NCI-H510A (cell line): ENCODE measurements around the gene TBC1D22A.
"Not testable (repeated sequence)": the region's sequence is repeated elsewhere in the genome, so short reads cannot be mapped to it uniquely, and the experiment has no call there.

Experiments
- DNase-seq: peaks from one replicate; lab custom pipeline; 2025; lab: John Stamatoyannopoulos, UW

The TBC1D22A gene, protein sequence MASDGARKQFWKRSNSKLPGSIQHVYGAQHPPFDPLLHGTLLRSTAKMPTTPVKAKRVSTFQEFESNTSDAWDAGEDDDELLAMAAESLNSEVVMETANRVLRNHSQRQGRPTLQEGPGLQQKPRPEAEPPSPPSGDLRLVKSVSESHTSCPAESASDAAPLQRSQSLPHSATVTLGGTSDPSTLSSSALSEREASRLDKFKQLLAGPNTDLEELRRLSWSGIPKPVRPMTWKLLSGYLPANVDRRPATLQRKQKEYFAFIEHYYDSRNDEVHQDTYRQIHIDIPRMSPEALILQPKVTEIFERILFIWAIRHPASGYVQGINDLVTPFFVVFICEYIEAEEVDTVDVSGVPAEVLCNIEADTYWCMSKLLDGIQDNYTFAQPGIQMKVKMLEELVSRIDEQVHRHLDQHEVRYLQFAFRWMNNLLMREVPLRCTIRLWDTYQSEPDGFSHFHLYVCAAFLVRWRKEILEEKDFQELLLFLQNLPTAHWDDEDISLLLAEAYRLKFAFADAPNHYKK

GRCh38 chr22:46762238-46763050 lies at the start of gene TBC1D22A:
Gene TBC1D22A, plus strand, starts transcription at chr22:46762650. Its CDS starts 137 bp downstream, at chr22:46762787.
- peak; percentile 79 for DNase-seq

DNA sequence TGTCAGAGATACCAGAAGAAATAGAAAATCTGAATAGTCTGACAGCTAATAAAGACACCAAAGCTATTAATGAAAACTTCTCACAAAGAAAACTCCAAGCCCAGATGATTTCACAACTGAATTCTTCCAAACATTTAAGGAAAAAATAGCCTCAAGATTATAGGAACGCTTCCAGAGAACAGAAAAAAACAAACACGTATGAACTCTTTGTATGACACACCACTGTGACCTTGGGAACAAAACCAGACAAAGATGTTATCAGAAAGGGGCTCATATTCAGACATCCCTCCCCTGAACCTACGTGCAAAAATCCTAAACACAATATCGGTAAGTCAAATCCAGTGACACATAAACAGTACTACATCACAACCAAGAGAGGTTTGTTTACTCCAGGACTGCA lies 47.9 kb upstream of the TBC1D22A start:
- DNase-seq = no peak

DNA sequence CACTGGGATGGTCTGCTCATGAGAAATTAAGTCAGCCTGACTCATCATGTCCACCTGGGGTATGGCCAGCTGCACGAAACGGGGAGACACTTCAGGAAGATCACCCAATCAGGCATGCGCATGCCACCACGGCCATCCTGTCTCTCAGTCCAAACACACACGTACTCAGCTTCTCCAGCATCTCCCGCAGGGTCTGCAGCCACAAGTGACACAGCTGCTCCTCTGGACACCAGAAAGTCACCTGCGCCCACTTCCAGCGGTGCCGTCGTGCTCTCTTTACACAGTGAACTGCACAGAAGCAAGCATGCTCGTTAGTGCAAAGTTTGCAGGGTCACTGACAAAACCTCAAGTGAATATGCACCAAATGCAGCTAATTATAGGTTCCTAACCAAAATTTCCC lies 42.5 kb upstream of the TBC1D22A start:
- DNase-seq = no peak

DNA sequence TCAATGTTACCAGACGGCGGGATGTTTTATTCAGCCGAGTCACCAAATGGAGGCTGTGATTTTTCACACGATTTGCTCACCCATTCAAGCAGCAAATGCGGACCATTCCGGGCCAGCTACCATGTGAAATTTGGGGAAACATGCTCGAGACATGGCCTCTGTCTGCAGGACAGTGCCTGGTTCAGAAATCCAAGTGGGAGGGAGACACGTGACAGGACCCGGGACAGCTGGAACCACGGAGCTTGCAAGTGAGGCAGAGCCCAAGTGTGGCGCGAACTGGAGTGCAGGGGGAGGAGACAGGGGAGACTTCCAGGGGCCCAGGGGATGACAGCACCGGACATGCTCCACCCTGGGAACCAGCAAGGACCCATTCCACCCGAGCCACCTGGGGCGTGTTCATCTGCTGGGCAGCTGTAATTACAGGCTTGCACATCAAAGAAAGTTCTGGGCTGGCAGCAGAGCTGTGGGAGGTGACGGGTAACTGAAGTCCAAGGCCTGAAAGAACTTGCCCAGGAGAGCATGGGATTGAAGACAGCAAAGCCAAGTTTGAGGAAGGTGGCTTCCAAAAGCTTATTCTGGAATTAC lies 40.9 kb upstream of the TBC1D22A start:
- no peak for DNase-seq

DNA sequence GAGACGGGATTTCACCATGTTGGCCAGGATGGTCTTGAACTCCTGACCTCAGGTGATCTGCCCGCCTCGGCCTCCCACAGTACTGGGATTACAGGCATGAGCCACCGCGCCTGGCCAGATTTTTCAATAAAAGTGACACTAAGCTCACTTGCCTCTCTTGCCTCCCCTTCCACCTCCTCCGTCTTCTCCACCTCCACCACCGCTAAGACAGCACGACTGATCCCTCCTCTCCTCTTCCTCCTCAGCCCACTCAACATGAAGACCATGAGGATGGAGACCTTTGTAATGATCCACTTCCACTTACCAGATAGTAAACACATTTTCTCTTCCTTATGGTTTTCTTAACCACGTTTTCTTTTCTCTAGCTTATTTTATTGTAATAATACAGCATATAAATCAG lies 38.6 kb upstream of the TBC1D22A start:
- no peak for DNase-seq

DNA sequence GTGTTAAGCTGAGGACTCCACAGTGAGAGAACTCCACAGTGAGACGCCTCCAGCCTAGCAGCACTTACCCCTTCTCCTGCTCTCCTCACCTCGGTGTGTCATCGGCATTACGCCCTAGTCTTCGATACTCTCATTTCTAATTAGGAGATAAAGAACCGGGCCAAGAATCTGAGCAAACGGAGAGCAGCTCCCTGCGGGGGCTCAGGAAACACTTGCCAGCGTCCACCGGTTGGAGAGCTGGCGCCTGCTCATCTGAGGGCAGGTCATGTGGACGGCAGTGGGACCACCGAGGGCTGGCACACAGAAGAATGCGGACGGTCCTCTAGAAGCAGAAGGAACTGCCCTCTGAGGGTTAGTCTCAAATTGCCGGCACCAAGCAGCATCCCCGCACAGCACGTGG lies 37.4 kb upstream of the TBC1D22A start:
- no peak for DNase-seq

DNA sequence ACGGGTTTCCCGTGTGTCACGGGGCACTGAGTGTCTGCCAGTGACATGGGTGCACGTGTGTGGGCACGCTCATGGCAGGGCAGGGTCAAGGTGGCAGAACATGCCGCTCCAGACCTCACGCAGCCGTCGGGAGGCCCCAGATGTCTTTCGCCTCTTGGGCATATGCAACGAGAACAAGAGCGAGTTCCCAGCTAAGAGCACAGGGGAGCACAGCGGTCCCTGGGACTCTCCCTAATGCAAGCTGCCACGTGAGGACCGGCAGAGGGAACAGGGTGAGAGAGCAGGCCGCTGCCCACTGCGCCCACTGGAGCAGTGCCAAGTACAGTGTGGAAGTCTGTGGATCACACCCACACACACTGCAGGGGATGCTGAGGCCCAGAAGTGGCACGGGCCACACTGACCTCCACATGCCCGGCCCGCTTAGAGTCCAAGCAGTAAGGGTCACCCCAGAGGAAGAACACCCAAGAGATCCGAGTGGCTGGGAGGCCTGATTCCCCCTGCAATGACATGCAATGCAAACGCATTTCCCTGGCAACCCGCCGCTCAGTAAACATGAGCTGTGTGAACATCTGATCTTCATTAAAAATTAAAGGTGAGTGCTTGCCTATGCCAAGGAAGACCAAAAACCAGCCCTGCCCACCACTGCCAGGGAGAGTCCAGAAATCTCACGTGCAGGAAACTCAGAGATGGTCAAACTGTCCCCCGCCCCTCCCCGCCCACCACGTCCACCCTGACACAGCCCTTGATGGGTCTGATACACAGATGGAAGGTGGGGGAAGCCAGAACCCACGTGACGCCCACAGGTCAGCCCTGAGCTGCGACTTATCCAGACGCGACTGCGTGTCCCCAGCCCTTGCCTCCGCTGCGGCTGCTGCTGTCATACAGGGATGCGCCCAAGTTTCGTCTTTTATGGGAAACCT lies 36.1 kb upstream of the TBC1D22A start:
- no peak for DNase-seq

- no peak for DNase-seq
These were observed 35.5 kb upstream of the TBC1D22A start for GRCh38 chr22:46726986-46727317.

- no peak for DNase-seq
These were observed 34.6 kb upstream of the TBC1D22A start for GRCh38 chr22:46727813-46728364.

DNA sequence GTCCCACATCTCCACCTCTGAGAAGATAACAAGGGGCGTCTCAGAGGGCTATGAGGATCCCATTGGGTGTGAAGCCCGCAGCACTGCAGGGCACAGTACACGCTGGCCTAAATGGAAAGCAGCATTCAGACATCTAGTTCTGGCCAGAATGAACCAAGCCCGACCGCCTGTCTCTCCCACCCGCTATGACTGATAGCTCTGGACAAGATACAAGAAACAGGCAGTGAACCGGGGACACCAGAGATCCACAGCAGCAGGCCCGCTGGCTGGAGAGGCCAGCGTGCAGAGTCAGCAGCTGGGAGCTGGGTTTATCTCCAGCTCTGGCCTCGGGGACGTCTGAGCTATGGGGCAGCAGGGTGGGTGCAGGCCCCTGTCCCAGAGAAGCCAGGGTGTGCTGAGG lies 34.0 kb upstream of the TBC1D22A start:
- DNase-seq = no peak

GRCh38 chr22:46730568-46731245 lies 31.7 kb upstream of the TBC1D22A start:
- DNase-seq = no peak

GRCh38 chr22:46731246-46732040 lies 31.0 kb upstream of the TBC1D22A start:
- DNase-seq = no peak

GRCh38 chr22:46732041-46732379 lies 30.4 kb upstream of the TBC1D22A start:
- DNase-seq = no peak

GRCh38 chr22:46732513-46732912 lies 29.9 kb upstream of the TBC1D22A start:
- DNase-seq = no peak

DNA sequence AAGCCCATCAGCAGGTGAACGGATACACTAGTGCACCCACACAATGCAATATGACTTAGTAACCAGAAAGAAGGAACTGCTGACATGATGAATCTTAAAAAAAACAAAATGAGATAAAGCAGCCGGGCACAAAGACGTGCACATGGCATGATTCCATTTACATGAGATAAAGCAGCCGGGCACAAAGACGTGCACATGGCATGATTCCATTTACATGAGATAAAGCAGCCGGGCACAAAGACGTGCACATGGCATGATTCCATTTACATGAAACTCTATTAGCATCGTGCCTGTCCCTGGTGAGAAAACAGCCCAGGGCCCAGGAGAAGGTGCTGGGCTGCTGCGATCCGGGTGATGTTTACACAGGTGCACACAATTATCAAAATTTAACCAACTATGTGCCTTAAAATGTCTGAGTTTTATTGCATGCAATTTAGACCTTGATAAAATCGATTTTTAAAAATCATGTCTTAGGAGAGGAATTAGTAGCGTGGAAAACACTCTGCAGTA lies 28.2 kb upstream of the TBC1D22A start:
- DNase-seq = not testable (repeated sequence)

DNA sequence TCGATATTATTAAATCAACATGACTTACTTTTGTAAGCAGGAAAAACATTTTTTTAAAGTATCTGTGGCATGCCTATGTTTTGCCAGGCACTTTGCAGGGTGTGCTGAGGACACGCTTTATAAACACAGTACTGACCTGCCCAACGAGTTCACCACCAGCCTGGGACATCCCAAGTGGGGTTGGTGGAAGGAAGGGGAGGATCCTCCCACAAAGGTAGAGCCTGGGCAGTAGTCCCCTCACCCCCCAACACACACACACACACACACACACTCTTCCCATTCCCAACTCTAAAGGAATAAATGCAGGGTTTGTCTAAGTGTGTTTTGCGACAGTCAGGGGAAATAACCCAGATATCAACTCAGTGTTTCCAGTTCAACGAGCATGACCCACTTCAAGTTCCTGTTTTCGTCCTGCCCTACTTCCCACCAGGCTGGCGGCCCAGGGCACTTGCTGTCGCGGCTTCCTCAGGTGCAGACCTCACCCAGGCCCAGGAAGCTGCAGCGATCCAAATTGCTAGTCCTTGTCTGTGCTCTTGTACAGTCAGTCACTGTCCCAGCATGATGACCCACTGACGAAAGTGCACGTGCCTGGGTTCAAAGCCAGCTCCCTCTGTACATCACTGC lies 27.5 kb upstream of the TBC1D22A start:
- peak; percentile 36 for DNase-seq

DNA sequence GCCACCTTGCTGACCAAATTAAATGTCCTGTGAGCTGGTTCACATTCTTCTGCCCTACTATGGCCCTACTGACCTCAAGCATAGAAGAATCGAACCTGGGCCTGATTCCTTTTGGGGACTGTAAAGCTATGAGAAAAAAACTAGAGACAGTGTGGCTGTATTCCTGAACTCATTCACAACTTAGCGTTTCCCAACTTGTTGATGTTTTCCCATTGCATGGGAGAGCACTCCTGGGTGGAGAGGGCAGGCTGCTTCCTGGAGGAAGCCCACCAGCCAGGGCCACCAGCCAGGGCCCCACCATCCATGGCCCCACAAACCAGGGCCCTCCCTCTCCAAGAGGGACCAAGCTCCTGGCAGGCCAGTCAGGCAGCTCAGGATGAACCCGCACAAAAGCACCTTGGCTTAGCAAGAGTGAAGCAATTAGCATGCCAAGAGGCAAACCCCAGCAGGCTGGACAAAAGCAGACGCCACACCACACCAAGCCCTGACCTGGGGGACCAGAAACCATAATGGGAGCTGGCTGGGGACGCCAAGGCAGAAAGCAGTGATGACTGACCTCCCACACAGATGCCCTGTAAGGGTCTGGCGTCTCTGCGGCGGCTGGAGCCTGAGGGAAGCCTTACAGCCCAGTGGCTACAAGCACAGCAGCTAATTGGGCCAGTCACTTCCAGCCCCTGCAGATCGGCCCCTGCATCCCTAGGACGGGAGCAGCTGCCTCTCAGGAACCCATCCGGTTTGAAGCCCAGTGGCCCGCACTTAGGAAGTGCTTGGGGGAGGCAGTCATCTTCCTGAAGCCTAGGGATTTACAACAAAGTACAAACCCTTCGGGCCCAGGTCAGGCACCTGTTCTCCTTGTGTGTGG lies 26.5 kb upstream of the TBC1D22A start:
- no peak for DNase-seq

DNA sequence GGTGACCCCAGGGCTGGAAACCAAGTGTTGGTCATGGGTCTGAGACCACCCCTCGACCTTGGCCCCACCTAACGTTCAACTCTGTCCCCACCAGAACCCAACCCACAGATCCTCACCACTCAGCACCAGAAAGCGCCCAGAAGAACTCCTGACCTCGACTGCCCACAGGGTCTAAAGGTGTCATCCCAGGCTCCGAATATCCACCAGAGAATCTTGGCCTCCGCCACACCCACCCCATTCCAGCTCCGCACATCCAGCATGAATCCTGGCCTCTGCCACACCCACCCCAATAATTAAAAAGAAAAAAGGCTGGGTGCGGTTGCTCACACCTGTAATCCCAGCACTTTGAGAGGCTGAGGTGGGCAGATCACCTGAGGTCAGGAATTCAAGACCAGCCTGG lies 25.7 kb upstream of the TBC1D22A start:
- no peak for DNase-seq
